ENCODE measurements around the gene S100A7. TPM values are rescaled to one million over a fixed set of nuclear protein-coding genes. Genes with fewer than 3 reads are reported as not detected.
A peak's percentile ranks its signal among the peaks of the same experiment; 100 is the strongest.
"Not testable (repeated sequence)": the region's sequence is repeated elsewhere in the genome, so short reads cannot be mapped to it uniquely, and the experiment has no call there.

S100A7 gene
- total RNA-seq, 1 donor from 2014 or later: not detected

- TF ChIP-seq, protein P1, sequence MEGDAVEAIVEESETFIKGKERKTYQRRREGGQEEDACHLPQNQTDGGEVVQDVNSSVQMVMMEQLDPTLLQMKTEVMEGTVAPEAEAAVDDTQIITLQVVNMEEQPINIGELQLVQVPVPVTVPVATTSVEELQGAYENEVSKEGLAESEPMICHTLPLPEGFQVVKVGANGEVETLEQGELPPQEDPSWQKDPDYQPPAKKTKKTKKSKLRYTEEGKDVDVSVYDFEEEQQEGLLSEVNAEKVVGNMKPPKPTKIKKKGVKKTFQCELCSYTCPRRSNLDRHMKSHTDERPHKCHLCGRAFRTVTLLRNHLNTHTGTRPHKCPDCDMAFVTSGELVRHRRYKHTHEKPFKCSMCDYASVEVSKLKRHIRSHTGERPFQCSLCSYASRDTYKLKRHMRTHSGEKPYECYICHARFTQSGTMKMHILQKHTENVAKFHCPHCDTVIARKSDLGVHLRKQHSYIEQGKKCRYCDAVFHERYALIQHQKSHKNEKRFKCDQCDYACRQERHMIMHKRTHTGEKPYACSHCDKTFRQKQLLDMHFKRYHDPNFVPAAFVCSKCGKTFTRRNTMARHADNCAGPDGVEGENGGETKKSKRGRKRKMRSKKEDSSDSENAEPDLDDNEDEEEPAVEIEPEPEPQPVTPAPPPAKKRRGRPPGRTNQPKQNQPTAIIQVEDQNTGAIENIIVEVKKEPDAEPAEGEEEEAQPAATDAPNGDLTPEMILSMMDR (IDR thresholded peaks at IDR 0.05; ENCODE audit: unreplicated experiment): no peak
- H3K4me3 Mint-ChIP-seq: no peak overlapping the region
- no peaks in the 10 kb centered on the region for H3K36me3 Mint-ChIP-seq
- peaks cover 52% of the 10 kb centered on the region for H3K27me3 Mint-ChIP-seq (ENCODE audit: low read depth)
- no peak overlapping the region for H3K27ac Mint-ChIP-seq
- H3K9me3 Mint-ChIP-seq: no peaks in the 10 kb centered on the region
- H3K4me1 Mint-ChIP-seq: no peaks in the 10 kb centered on the region
- DNase-seq (ENCODE audit: low spot score in 2 of 2, unreplicated experiment in 2 of 2): peak; percentile 74 to 92
These were observed 37.9 kb downstream of the S100A7 start for GRCh38 chr1:153422450-153423068.

DNA sequence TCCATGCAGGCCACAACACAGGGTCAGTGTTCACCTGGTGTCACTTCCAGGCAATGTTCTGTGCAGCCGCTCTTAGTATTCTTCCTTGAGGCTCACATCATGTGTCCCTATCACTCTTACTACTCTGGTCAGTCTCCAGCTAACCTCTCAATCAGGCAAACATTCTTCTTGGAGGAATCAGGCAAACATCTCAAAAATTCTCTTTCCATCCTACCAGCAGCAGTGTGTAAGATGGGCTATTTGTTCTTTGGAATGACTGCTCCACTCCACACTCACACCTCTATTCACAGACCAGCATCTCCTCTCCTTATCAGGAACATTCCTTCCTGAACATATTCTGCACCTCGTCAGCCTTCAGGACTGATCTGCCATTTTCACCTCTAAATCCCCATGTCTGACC lies 40.1 kb downstream of the S100A7 start:
- TF ChIP-seq, protein P1 (IDR thresholded peaks at IDR 0.05; ENCODE audit: unreplicated experiment): no peak
- peaks cover 37% of the 10 kb centered on the region for H3K27me3 Mint-ChIP-seq (ENCODE audit: low read depth)
- no peak overlapping the region for H3K27ac Mint-ChIP-seq
- H3K4me3 Mint-ChIP-seq: no peak overlapping the region
- no peaks in the 10 kb centered on the region for H3K9me3 Mint-ChIP-seq
- H3K36me3 Mint-ChIP-seq: no peaks in the 10 kb centered on the region
- DNase-seq (ENCODE audit: low spot score in 2 of 2, unreplicated experiment in 2 of 2): no peak
- no peaks in the 10 kb centered on the region for H3K4me1 Mint-ChIP-seq

- H3K27ac Mint-ChIP-seq, H3K4me1 Mint-ChIP-seq, H3K9me3 Mint-ChIP-seq, H3K4me3 Mint-ChIP-seq, H3K36me3 Mint-ChIP-seq: not testable (repeated sequence)
- peaks cover 29% of the 10 kb centered on the region for H3K27me3 Mint-ChIP-seq (ENCODE audit: low read depth)
- peak in 1 of 2 experiments; percentile 27 for DNase-seq (ENCODE audit: low spot score in 2 of 2, unreplicated experiment in 2 of 2)
These were observed 41.0 kb downstream of the S100A7 start for GRCh38 chr1:153419436-153419793.

DNA sequence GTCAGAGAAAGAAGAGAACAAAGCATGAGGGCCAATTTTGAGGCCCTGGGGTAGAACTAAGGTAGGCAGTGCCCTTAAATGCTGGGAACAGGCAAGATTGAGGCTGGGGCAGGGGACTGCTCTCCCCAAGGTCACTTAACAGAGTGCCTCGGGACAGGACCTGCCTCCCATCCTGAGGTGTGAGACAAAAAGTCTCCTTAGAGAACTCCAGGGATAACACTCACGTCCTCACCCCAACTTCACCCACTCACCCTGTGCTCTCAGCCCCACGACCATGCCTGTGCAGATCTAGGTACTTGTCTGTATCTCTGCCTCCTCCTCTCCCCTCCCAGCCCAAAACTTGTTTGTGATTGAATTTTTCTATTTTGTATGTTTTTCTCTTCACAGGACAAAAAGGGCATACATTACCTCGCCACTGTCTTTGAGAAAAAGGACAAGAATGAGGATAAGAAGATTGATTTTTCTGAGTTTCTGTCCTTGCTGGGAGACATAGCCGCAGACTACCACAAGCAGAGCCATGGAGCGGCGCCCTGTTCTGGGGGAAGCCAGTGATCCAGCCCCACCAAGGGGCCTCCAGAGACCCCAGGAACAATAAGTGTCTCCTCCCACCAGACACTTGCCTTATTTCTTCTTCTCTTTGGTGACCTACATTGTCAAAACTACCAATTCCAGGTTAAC lies 41.6 kb downstream of the S100A7 start:
- H3K4me3 Mint-ChIP-seq; H3K9me3 Mint-ChIP-seq; H3K27ac Mint-ChIP-seq; DNase-seq (ENCODE audit: low spot score in 2 of 2, unreplicated experiment in 2 of 2); H3K4me1 Mint-ChIP-seq; H3K36me3 Mint-ChIP-seq: not testable (repeated sequence)
- peaks cover 27% of the 10 kb centered on the region for H3K27me3 Mint-ChIP-seq (ENCODE audit: low read depth)

GRCh38 chr1:153417136-153417888 lies 43.1 kb downstream of the S100A7 start:
- H3K4me3 Mint-ChIP-seq: no peak overlapping the region
- no peak for DNase-seq (ENCODE audit: low spot score in 2 of 2, unreplicated experiment in 2 of 2)
- H3K36me3 Mint-ChIP-seq: no peaks in the 10 kb centered on the region
- no peaks in the 10 kb centered on the region for H3K9me3 Mint-ChIP-seq
- H3K27me3 Mint-ChIP-seq (ENCODE audit: low read depth): peaks cover 27% of the 10 kb centered on the region
- H3K4me1 Mint-ChIP-seq: no peaks in the 10 kb centered on the region
- TF ChIP-seq, protein P1 (IDR thresholded peaks at IDR 0.05; ENCODE audit: unreplicated experiment): no peak
- no peak overlapping the region for H3K27ac Mint-ChIP-seq

DNA sequence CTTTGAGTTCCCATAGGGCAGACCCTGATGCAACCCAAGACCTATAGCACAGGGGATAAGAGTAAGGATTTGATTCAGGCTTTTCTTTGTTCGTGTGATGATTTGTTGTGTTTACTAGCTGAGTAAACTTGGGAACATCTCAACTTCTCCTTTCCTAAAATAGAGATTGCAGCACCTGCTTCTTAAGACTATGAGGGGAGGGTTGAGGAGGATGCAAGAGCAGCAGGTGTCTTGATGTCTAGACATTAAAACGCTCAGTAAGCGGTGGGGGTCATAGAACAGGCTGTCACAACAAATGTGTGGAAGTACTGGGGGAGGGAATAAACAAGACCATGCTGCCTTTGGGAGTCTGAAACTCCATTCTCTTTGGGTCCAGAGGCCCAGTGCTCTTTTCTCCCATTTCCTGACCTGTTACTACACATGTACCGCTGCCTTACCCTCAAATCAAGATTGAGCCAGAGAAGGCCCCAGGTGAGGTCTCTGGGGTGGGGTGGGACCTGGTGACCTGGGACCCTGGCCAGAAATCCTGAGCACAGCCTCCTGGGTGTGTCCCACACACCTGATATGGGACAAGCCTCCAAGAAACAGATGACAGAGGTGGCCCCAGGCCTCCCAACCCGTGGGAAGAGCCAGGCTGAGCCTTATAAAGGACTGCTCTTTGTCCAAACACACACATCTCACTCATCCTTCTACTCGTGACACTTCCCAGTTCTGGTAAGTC lies 44.4 kb downstream of the S100A7 start, which contains the start of gene S100A7A:
Gene S100A7A (plus strand): TSS at position 671 of the 721 bp plus-strand sequence. CDS start 1,563 bp downstream, outside the sequence.
- Mint-ChIP-seq H3K36me3 (no peaks in the 10 kb centered on the region), H3K27me3 (ENCODE audit: low read depth) (peaks cover 25% of the 10 kb centered on the region), H3K27ac (no peak within 1 kb of the TSS), H3K4me1 (no peaks in the 10 kb centered on the region), H3K9me3 (peaks cover 5% of the 10 kb centered on the region), H3K4me3 (no peak within 1 kb of the TSS)
- no peak for DNase-seq (ENCODE audit: low spot score in 2 of 2, unreplicated experiment in 2 of 2)
- TF ChIP-seq, protein P1 (IDR thresholded peaks at IDR 0.05; ENCODE audit: unreplicated experiment): no peak

- DNase-seq (ENCODE audit: low spot score in 2 of 2, unreplicated experiment in 2 of 2); H3K36me3 Mint-ChIP-seq; H3K9me3 Mint-ChIP-seq; H3K27ac Mint-ChIP-seq; H3K4me1 Mint-ChIP-seq; H3K4me3 Mint-ChIP-seq: not testable (repeated sequence)
- peaks cover 24% of the 10 kb centered on the region for H3K27me3 Mint-ChIP-seq (ENCODE audit: low read depth)
These were observed 46.5 kb downstream of the S100A7 start for GRCh38 chr1:153413961-153414360.

Data from mesothelial cell of epicardium (in vitro differentiated cells).